AG09319 (cell line): ENCODE measurements around the gene DIAPH1.

Experiments
- DNase-seq: peaks from one replicate; pipeline ENCODE4 v3.0.0-alpha.2; 2010; ENCODE audit warnings: low read depth; ENCODE audit errors: extremely low read depth
- CTCF ChIP-seq: IDR thresholded peaks from 2 replicates; pipeline ENCODE4 v1.5.1; 2011; ENCODE audit warnings: low read depth, mild to moderate bottlenecking, inconsistent platforms, low read length, moderate library complexity

DIAPH1 gene

GRCh38 chr5:141639357-141640050, 20.7 kb upstream of the DIAPH1 start:
- DNase-seq, result no peak
- no peak for TF ChIP-seq CTCF

- TF ChIP-seq CTCF, result no peak
- DNase-seq, result no peak
Measured at GRCh38 chr5:141638771-141639170, 20.0 kb upstream of the DIAPH1 start.

DNA sequence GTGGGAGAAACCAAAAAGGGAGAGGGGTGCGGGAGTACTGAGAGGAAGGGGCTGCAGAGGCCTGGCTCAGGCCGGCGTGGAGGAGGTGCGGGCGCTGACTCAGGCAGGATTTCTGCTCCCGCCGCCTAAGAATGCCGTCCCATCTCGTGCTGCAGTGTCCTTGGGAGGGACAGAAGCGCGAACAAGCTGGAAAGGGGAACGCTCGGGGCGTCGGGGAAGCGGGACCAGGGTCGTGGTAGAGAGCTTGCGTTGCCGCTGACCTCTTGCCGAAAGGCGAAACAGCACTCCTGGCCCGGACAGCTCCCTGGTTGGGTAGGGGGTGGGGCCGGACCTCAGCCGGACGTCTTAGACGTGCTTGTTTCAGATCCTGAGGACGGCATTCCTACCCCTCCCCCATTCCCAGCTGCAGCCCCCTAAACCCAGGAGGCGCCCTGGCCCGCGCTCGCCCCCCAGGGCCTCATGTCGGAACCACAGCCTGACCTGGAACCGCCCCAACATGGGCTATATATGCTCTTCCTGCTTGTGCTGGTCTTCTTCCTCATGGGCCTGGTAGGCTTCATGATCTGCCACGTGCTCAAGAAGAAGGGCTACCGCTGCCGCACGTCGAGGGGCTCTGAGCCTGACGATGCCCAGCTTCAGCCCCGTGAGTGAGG, 19.1 kb upstream of the DIAPH1 start:
- TF ChIP-seq CTCF, result peak; percentile 28
- no peak for DNase-seq

GRCh38 chr5:141637123-141637766, 18.4 kb upstream of the DIAPH1 start:
- no peak for DNase-seq
- TF ChIP-seq CTCF, result no peak

- TF ChIP-seq CTCF, result no peak
- DNase-seq, result peak; percentile 70
Measured at GRCh38 chr5:141636413-141637122, 17.8 kb upstream of the DIAPH1 start, which contains the start of the genes HDAC3 and RELL2. Gene HDAC3, minus strand, starts transcription at chr5:141636849. Its CDS starts 59 bp downstream, at chr5:141636790. Gene RELL2, plus strand, starts transcription at chr5:141636997. Its CDS starts 1,229 bp downstream, at chr5:141638226.

GRCh38 chr5:141636106-141636412, 17.3 kb upstream of the DIAPH1 start:
- no peak for DNase-seq
- no peak for TF ChIP-seq CTCF
